Measurements from ENCODE around the gene MRPS15. TPM values are rescaled to one million over a fixed set of nuclear protein-coding genes. Genes with fewer than 3 reads are reported as not detected.
"Not testable (repeated sequence)": the region's sequence is repeated elsewhere in the genome, so short reads cannot be mapped to it uniquely, and the experiment has no call there.

Gene MRPS15
- total RNA-seq, 1 experiment from 2014 or later: 200 TPM

DNA sequence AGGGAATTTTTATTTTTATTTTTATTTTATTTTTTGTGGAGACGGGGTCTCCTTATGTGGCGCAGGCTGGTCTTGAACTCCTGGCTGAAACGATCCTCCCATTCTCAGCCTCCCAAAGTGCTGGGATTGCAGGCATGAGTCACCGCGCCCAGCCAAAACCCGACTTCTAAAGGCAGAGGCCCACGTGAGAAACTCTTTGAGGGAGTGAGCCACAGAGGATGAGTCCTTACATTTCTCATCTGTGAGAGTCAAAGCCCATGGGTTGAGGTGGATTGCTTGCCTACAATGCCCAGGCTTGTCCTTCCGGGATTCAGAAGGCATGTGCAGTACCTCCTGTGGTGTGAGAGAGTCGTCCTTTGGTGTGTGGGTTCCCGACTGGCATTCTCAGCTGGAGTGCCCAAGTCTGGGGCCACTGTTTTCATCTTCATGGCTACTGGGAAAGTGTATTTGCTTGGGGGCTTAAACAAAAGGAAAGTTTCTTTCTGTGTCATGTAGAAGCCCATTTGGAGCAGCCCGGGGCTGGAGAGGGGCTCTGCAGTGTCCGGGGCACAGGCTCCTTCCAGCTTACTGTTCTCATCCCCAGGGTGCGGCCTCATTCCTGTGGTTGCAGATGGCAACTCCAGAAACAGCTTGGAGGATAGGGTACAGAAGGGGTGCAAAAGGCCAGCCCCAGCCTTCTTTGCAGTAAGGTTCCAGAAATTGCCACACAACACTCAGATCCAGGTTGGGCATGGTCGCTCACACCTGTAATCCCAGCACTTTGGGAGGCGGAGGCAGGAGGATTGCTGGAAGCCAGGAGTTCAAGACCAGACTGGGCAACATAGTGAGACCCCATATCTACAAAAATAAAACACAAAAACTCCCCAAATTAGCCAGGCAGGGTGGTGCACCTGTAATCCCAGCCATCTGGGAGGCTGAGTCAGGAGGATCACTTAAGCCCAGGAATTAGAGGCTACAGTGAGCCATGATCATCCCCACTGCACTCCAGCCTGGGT lies 47.9 kb upstream of the MRPS15 start:
- POLR2A ChIA-PET (ENCODE audit: unreplicated experiment): interaction anchor here (0.6 to 0.7 kb wide), 2 partner anchors 62 to 965 kb away, joined by 3 to 9 read pairs; partner anchors contain the start of gene OSCP1
- intact Hi-C loops (cut with micrococcal nuclease; ENCODE audit: unreplicated experiment): no loop called here
- Histone ChIP-seq H3K9me2 (ENCODE audit: insufficient read depth) (no peaks in the 10 kb centered on the region), H3K4me3 (no peak overlapping the region), H3K36me3 (ENCODE audit: low read depth) (no peaks in the 10 kb centered on the region), H3K4me2 (no peak overlapping the region), H3K4me1 (replicated peaks; ENCODE audit: insufficient read depth) (no peaks in the 10 kb centered on the region), H3K27me3 (ENCODE audit: insufficient read depth, low read depth) (no peaks in the 10 kb centered on the region), H2AFZ (no peak overlapping the region), H3F3A (ENCODE audit: insufficient read depth, low read depth) (no peaks in the 10 kb centered on the region), H3K79me2 (ENCODE audit: low read depth) (no peaks in the 10 kb centered on the region), H3K9me3 (ENCODE audit: insufficient read depth, low read depth) (no peaks in the 10 kb centered on the region), H3K27ac (no peak overlapping the region), H4K20me1 (ENCODE audit: insufficient read depth) (no peaks in the 10 kb centered on the region)
- CTCF ChIA-PET: no interaction called here
- BruUV-seq (replicated peaks): no TSS peak
- TF ChIP-seq, protein P1, sequence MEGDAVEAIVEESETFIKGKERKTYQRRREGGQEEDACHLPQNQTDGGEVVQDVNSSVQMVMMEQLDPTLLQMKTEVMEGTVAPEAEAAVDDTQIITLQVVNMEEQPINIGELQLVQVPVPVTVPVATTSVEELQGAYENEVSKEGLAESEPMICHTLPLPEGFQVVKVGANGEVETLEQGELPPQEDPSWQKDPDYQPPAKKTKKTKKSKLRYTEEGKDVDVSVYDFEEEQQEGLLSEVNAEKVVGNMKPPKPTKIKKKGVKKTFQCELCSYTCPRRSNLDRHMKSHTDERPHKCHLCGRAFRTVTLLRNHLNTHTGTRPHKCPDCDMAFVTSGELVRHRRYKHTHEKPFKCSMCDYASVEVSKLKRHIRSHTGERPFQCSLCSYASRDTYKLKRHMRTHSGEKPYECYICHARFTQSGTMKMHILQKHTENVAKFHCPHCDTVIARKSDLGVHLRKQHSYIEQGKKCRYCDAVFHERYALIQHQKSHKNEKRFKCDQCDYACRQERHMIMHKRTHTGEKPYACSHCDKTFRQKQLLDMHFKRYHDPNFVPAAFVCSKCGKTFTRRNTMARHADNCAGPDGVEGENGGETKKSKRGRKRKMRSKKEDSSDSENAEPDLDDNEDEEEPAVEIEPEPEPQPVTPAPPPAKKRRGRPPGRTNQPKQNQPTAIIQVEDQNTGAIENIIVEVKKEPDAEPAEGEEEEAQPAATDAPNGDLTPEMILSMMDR (conservative IDR thresholded peaks at IDR 0.05): no peak
- TF ChIP-seq EZH2 (IDR thresholded peaks at IDR 0.05; ENCODE audit: low read depth): no peak
- peak; percentile 29 to 41 for DNase-seq

DNA sequence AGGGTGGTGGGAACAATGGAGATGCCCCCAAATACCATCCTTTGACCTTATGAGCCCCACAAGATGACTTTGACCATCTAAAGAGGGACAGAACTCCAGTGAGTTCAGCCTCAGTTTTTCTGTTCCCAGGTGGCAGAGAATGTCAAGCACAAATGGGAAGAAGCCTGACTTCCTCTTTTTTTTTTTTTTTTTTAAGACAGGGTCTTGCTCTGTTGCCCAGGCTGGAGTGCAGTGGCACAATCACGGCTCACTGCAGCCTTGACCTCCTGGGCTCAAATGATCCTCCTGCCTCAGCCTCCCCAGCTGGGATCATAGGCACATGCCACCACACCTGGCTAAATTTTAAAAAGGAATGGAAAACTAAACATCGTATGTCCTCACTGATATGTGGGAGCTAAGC lies 47.0 kb upstream of the MRPS15 start:
- H3K4me3 ChIP-seq; BruUV-seq (replicated peaks); H4K20me1 ChIP-seq (ENCODE audit: insufficient read depth); POLR2A ChIA-PET (ENCODE audit: unreplicated experiment); H3K4me2 ChIP-seq; H2AFZ ChIP-seq; H3K9me2 ChIP-seq (ENCODE audit: insufficient read depth); CTCF ChIA-PET; H3K36me3 ChIP-seq (ENCODE audit: low read depth); H3K27me3 ChIP-seq (ENCODE audit: insufficient read depth, low read depth); H3F3A ChIP-seq (ENCODE audit: insufficient read depth, low read depth); intact Hi-C loops (cut with micrococcal nuclease; ENCODE audit: unreplicated experiment); H3K4me1 ChIP-seq (replicated peaks; ENCODE audit: insufficient read depth); H3K27ac ChIP-seq; H3K9me3 ChIP-seq (ENCODE audit: insufficient read depth, low read depth); DNase-seq; H3K79me2 ChIP-seq (ENCODE audit: low read depth): not testable (repeated sequence)

DNA sequence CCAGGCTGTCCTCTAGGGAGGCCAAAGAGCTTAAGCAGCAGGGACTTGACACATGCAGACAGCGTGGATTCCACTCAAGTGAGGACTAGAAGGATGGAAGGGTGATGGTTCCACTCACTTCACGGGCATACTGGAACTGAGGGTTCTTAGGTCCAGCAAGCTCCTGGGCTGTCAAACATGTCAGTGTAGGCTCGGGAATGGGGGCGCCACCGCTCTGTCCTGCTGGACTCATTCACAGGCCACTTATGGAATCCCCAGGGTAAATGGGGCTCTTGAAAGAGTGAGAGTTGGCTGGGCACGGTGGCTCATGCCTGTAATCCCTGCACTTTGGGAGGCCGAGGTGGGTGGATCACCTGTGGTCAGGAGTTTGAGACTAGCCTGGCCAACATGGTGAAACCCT lies 46.2 kb upstream of the MRPS15 start:
- intact Hi-C loops (cut with micrococcal nuclease; ENCODE audit: unreplicated experiment): no loop called here
- no peak for DNase-seq

More for the DNA sequence above, 46.2 kb upstream of the MRPS15 start:
- no peaks in the 10 kb centered on the region for H3K4me1 ChIP-seq (replicated peaks; ENCODE audit: insufficient read depth)
- TF ChIP-seq, protein P1 (conservative IDR thresholded peaks at IDR 0.05): no peak
- TF ChIP-seq EZH2 (IDR thresholded peaks at IDR 0.05; ENCODE audit: low read depth): no peak
- no peaks in the 10 kb centered on the region for H3K9me3 ChIP-seq (ENCODE audit: insufficient read depth, low read depth)
- no peak overlapping the region for H2AFZ ChIP-seq
- no peaks in the 10 kb centered on the region for H3K36me3 ChIP-seq (ENCODE audit: low read depth)
- H3K4me3 ChIP-seq: no peak overlapping the region
- H3K4me2 ChIP-seq: no peak overlapping the region
- no peak overlapping the region for H3K27ac ChIP-seq
- ChIA-PET POLR2A (ENCODE audit: unreplicated experiment) (no interaction called here), CTCF (no interaction called here)
- H4K20me1 ChIP-seq (ENCODE audit: insufficient read depth): no peaks in the 10 kb centered on the region
- BruUV-seq (replicated peaks): no TSS peak
- no peaks in the 10 kb centered on the region for H3K27me3 ChIP-seq (ENCODE audit: insufficient read depth, low read depth)
- H3K79me2 ChIP-seq (ENCODE audit: low read depth): no peaks in the 10 kb centered on the region
- H3K9me2 ChIP-seq (ENCODE audit: insufficient read depth): no peaks in the 10 kb centered on the region
- H3F3A ChIP-seq (ENCODE audit: insufficient read depth, low read depth): no peaks in the 10 kb centered on the region

Measured in PC-9 (cell line).